Measurements from ENCODE around the gene VSIR.

VSIR gene

GRCh38 chr10:71780719-71781118, 7.4 kb upstream of the VSIR start:
- peaks cover 2% of the 10 kb centered on the region for H3K36me3 Mint-ChIP-seq (ENCODE audit: low read depth)
- peaks cover 28% of the 10 kb centered on the region for H3K4me1 Mint-ChIP-seq (ENCODE audit: low read depth)
- peaks cover 4% of the 10 kb centered on the region for H3K9me3 Mint-ChIP-seq
- H3K27me3 Mint-ChIP-seq (ENCODE audit: low read depth) = no peaks in the 10 kb centered on the region
- no peak overlapping the region for H3K4me3 Mint-ChIP-seq
- no peak overlapping the region for H3K27ac Mint-ChIP-seq

- Mint-ChIP-seq H3K36me3 (ENCODE audit: low read depth) (peaks cover 2% of the 10 kb centered on the region), H3K4me3 (no peak overlapping the region), H3K27ac (no peak overlapping the region)
Observed at GRCh38 chr10:71780156-71780555, 6.8 kb upstream of the VSIR start.

GRCh38 chr10:71779641-71780040, 6.3 kb upstream of the VSIR start:
- Mint-ChIP-seq H3K36me3 (ENCODE audit: low read depth) (peaks cover 2% of the 10 kb centered on the region), H3K27ac (peak overlapping the region; percentile 36), H3K9me3 (peaks cover 4% of the 10 kb centered on the region), H3K4me3 (no peak overlapping the region), H3K27me3 (ENCODE audit: low read depth) (no peaks in the 10 kb centered on the region), H3K4me1 (ENCODE audit: low read depth) (peaks cover 33% of the 10 kb centered on the region)

More at GRCh38 chr10:71780156-71780555, 6.8 kb upstream of the VSIR start:
- Mint-ChIP-seq H3K27me3 (ENCODE audit: low read depth) (no peaks in the 10 kb centered on the region), H3K9me3 (peaks cover 4% of the 10 kb centered on the region), H3K4me1 (ENCODE audit: low read depth) (peaks cover 33% of the 10 kb centered on the region)

- H3K4me3 Mint-ChIP-seq = no peak overlapping the region
- peaks cover 2% of the 10 kb centered on the region for H3K36me3 Mint-ChIP-seq (ENCODE audit: low read depth)
- H3K27ac Mint-ChIP-seq = no peak overlapping the region
- peaks cover 40% of the 10 kb centered on the region for H3K4me1 Mint-ChIP-seq (ENCODE audit: low read depth)
- H3K27me3 Mint-ChIP-seq (ENCODE audit: low read depth) = no peaks in the 10 kb centered on the region
- peaks cover 4% of the 10 kb centered on the region for H3K9me3 Mint-ChIP-seq
Observed at GRCh38 chr10:71778071-71778825, 4.9 kb upstream of the VSIR start.

- Mint-ChIP-seq H3K4me3 (no peak overlapping the region), H3K27me3 (ENCODE audit: low read depth) (no peaks in the 10 kb centered on the region), H3K9me3 (peaks cover 4% of the 10 kb centered on the region), H3K4me1 (ENCODE audit: low read depth) (peaks cover 32% of the 10 kb centered on the region), H3K36me3 (ENCODE audit: low read depth) (peaks cover 2% of the 10 kb centered on the region), H3K27ac (peak overlapping the region; percentile 50)
Observed at GRCh38 chr10:71777213-71777985, 4.1 kb upstream of the VSIR start.

GRCh38 chr10:71776481-71776925, 3.2 kb upstream of the VSIR start:
- H3K4me1 Mint-ChIP-seq (ENCODE audit: low read depth) = peaks cover 39% of the 10 kb centered on the region
- H3K27me3 Mint-ChIP-seq (ENCODE audit: low read depth) = no peaks in the 10 kb centered on the region
- H3K27ac Mint-ChIP-seq = no peak overlapping the region
- H3K4me3 Mint-ChIP-seq = no peak overlapping the region
- peaks cover 5% of the 10 kb centered on the region for H3K36me3 Mint-ChIP-seq (ENCODE audit: low read depth)
- H3K9me3 Mint-ChIP-seq = peaks cover 4% of the 10 kb centered on the region

- H3K36me3 Mint-ChIP-seq (ENCODE audit: low read depth) = peaks cover 6% of the 10 kb centered on the region
- H3K27me3 Mint-ChIP-seq (ENCODE audit: low read depth) = no peaks in the 10 kb centered on the region
- H3K27ac Mint-ChIP-seq = no peak overlapping the region
- peak overlapping the region; percentile 39 for H3K4me3 Mint-ChIP-seq
- peaks cover 4% of the 10 kb centered on the region for H3K9me3 Mint-ChIP-seq
- peaks cover 47% of the 10 kb centered on the region for H3K4me1 Mint-ChIP-seq (ENCODE audit: low read depth)
Observed at GRCh38 chr10:71774916-71775702, 1.8 kb upstream of the VSIR start.

- H3K36me3 Mint-ChIP-seq (ENCODE audit: low read depth) = peaks cover 18% of the 10 kb centered on the region
- peaks cover 4% of the 10 kb centered on the region for H3K9me3 Mint-ChIP-seq
- H3K27ac Mint-ChIP-seq = peak overlapping the region; percentile 93
- peaks cover 60% of the 10 kb centered on the region for H3K4me1 Mint-ChIP-seq (ENCODE audit: low read depth)
- H3K4me3 Mint-ChIP-seq = peak overlapping the region; percentile 96
- no peaks in the 10 kb centered on the region for H3K27me3 Mint-ChIP-seq (ENCODE audit: low read depth)
Observed at GRCh38 chr10:71772832-71773220, 494 bp downstream of the VSIR start.

GRCh38 chr10:71771821-71772617, 1.3 kb downstream of the VSIR start:
- H3K36me3 Mint-ChIP-seq (ENCODE audit: low read depth) = peaks cover 23% of the 10 kb centered on the region
- H3K4me1 Mint-ChIP-seq (ENCODE audit: low read depth) = peaks cover 64% of the 10 kb centered on the region
- H3K4me3 Mint-ChIP-seq = peak overlapping the region; percentile 96
- peak overlapping the region; percentile 93 for H3K27ac Mint-ChIP-seq
- no peaks in the 10 kb centered on the region for H3K27me3 Mint-ChIP-seq (ENCODE audit: low read depth)
- no peaks in the 10 kb centered on the region for H3K9me3 Mint-ChIP-seq

- peak overlapping the region; percentile 96 for H3K4me3 Mint-ChIP-seq
- peaks cover 63% of the 10 kb centered on the region for H3K4me1 Mint-ChIP-seq (ENCODE audit: low read depth)
- H3K27me3 Mint-ChIP-seq (ENCODE audit: low read depth) = no peaks in the 10 kb centered on the region
- H3K36me3 Mint-ChIP-seq (ENCODE audit: low read depth) = peaks cover 28% of the 10 kb centered on the region
- H3K9me3 Mint-ChIP-seq = no peaks in the 10 kb centered on the region
- H3K27ac Mint-ChIP-seq = peak overlapping the region; percentile 93
Observed at GRCh38 chr10:71771204-71771603, 2.1 kb downstream of the VSIR start.

GRCh38 chr10:71770789-71771188, 2.5 kb downstream of the VSIR start:
- no peaks in the 10 kb centered on the region for H3K27me3 Mint-ChIP-seq (ENCODE audit: low read depth)
- peaks cover 63% of the 10 kb centered on the region for H3K4me1 Mint-ChIP-seq (ENCODE audit: low read depth)
- peak overlapping the region; percentile 93 for H3K27ac Mint-ChIP-seq
- no peaks in the 10 kb centered on the region for H3K9me3 Mint-ChIP-seq
- peaks cover 28% of the 10 kb centered on the region for H3K36me3 Mint-ChIP-seq (ENCODE audit: low read depth)
- peak overlapping the region; percentile 96 for H3K4me3 Mint-ChIP-seq

- Mint-ChIP-seq H3K27me3 (ENCODE audit: low read depth) (no peaks in the 10 kb centered on the region), H3K4me3 (peak overlapping the region; percentile 96), H3K27ac (peak overlapping the region; percentile 93), H3K9me3 (no peaks in the 10 kb centered on the region), H3K36me3 (ENCODE audit: low read depth) (peaks cover 28% of the 10 kb centered on the region), H3K4me1 (ENCODE audit: low read depth) (peaks cover 62% of the 10 kb centered on the region)
Observed at GRCh38 chr10:71770255-71770654, 3.1 kb downstream of the VSIR start.

- H3K27ac Mint-ChIP-seq = peak overlapping the region; percentile 93
- peaks cover 67% of the 10 kb centered on the region for H3K4me1 Mint-ChIP-seq (ENCODE audit: low read depth)
- peak overlapping the region; percentile 67 for H3K4me3 Mint-ChIP-seq
- H3K9me3 Mint-ChIP-seq = no peaks in the 10 kb centered on the region
- no peaks in the 10 kb centered on the region for H3K27me3 Mint-ChIP-seq (ENCODE audit: low read depth)
- peaks cover 30% of the 10 kb centered on the region for H3K36me3 Mint-ChIP-seq (ENCODE audit: low read depth)
Observed at GRCh38 chr10:71769279-71769823, 4.0 kb downstream of the VSIR start.

All from T-helper 1 cell treated with Interleukin-12 subunit alpha and Interleukin-12 subunit beta and Interleukin-4 antibody, amounts not matched to agents 30 μg/mL and 1 μg/mL, for 36 hours (primary cell).